Measurements from ENCODE around the gene DGKD. TPM values are rescaled to one million over a fixed set of nuclear protein-coding genes. Genes with fewer than 3 reads are reported as not detected.
A peak's percentile ranks its signal among the peaks of the same experiment; 100 is the strongest.

The DGKD gene
- total RNA-seq, 2 donors from 2014 or later: 21.5 to 63.1 TPM

- no peaks in the 10 kb centered on the region for H3K27me3 ChIP-seq (replicated peaks; ENCODE audit: insufficient read depth)
- H3K4me3 ChIP-seq: no peak overlapping the region
- WGBS: 89% methylated on average over 26 of the region's 26 CpGs
- no peak for TF ChIP-seq CTCF (IDR thresholded peaks at IDR 0.05)
- no peak for TF ChIP-seq POLR2A (IDR thresholded peaks at IDR 0.05)
- no peak for TF ChIP-seq POLR2AphosphoS5 (IDR thresholded peaks at IDR 0.05)
- peaks cover 0 to 13% of the 10 kb centered on the region in 2 donors for H3K36me3 ChIP-seq
- no peaks in the 10 kb centered on the region for H3K9me3 ChIP-seq
- no peaks in the 10 kb centered on the region for H3K4me1 ChIP-seq (replicated peaks)
- no peak overlapping the region for H3K27ac ChIP-seq
- intact Hi-C loops (cut with DNase I): loop anchor here (2.0 to 5.0 kb wide), 2 partner anchors 87 to 189 kb away; partner anchors contain the start of genes ATG16L1 and DGKD
- DNase-seq (ENCODE audit: low spot score): no peak
These were observed 87.1 kb downstream of the DGKD start for GRCh38 chr2:233441161-233442027.

GRCh38 chr2:233442028-233442310 is 87.7 kb downstream of the DGKD start:
- intact Hi-C loops (cut with DNase I): loop anchor here (2.0 to 5.0 kb wide), 2 partner anchors 87 to 190 kb away; partner anchors contain the start of genes ATG16L1 and DGKD
- Histone ChIP-seq H3K27ac (no peak overlapping the region), H3K4me3 (no peak overlapping the region), H3K36me3 (peaks cover 0 to 10% of the 10 kb centered on the region in 2 donors), H3K27me3 (replicated peaks; ENCODE audit: insufficient read depth) (no peaks in the 10 kb centered on the region), H3K9me3 (no peaks in the 10 kb centered on the region), H3K4me1 (replicated peaks) (no peaks in the 10 kb centered on the region)
- DNase-seq (ENCODE audit: low spot score): no peak
- no peak for TF ChIP-seq POLR2A (IDR thresholded peaks at IDR 0.05)
- TF ChIP-seq CTCF (IDR thresholded peaks at IDR 0.05): no peak
- no peak for TF ChIP-seq POLR2AphosphoS5 (IDR thresholded peaks at IDR 0.05)
- 70% methylated on average over 4 of the region's 4 CpGs for WGBS

GRCh38 chr2:233443511-233444183 is 89.4 kb downstream of the DGKD start:
- H3K9me3 ChIP-seq: no peaks in the 10 kb centered on the region
- H3K27ac ChIP-seq: peak overlapping the region; percentile 11 to 39
- H3K36me3 ChIP-seq: no peaks in the 10 kb centered on the region
- intact Hi-C loops (cut with DNase I): loop anchor here (2.0 to 5.0 kb wide), 2 partner anchors 89 to 191 kb away; partner anchors contain the start of genes ATG16L1 and DGKD
- peak; percentile 84 for DNase-seq (ENCODE audit: low spot score)
- H3K4me1 ChIP-seq (replicated peaks): no peaks in the 10 kb centered on the region
- no peaks in the 10 kb centered on the region for H3K27me3 ChIP-seq (replicated peaks; ENCODE audit: insufficient read depth)
- WGBS: 53% methylated on average over 18 of the region's 18 CpGs
- TF ChIP-seq POLR2AphosphoS5 (IDR thresholded peaks at IDR 0.05) (peak; percentile 75), CTCF (IDR thresholded peaks at IDR 0.05) (peak; percentile 70 to 93 (median 89)), POLR2A (IDR thresholded peaks at IDR 0.05) (no peak)
- H3K4me3 ChIP-seq: no peak overlapping the region

- H3K4me3 ChIP-seq: no peak overlapping the region
- DNase-seq (ENCODE audit: low spot score): no peak
- TF ChIP-seq POLR2AphosphoS5 (IDR thresholded peaks at IDR 0.05) (no peak), CTCF (IDR thresholded peaks at IDR 0.05) (no peak)
- H3K27me3 ChIP-seq (replicated peaks; ENCODE audit: insufficient read depth): no peaks in the 10 kb centered on the region
- H3K36me3 ChIP-seq: no peaks in the 10 kb centered on the region
- no peak overlapping the region for H3K27ac ChIP-seq
- 95% methylated on average over 11 of the region's 11 CpGs for WGBS
- intact Hi-C loops (cut with DNase I): loop anchor here (5.0 kb wide), 1 partner anchor 192 kb away; the partner anchor contains the start of gene ATG16L1
- no peaks in the 10 kb centered on the region for H3K9me3 ChIP-seq
- no peaks in the 10 kb centered on the region for H3K4me1 ChIP-seq (replicated peaks)
These were observed 90.2 kb downstream of the DGKD start for GRCh38 chr2:233444501-233444900.

All from prostate gland (tissue), 2 donors.